Neural cell (in vitro differentiated cells): ENCODE data around the gene EIF4G3. TPM values are rescaled to one million over a fixed set of nuclear protein-coding genes. Genes with fewer than 3 reads are reported as not detected.

ENCODE experiments used
- H2AFZ ChIP-seq: fragments of 200-600, 300-800 bp; sonication (generic), shearing (Covaris generic); 2 replicates; pipeline ENCODE4 v1.6.0; 2014; ENCODE audit warnings: low read depth, mild to moderate bottlenecking, antibody characterized with exemption, low read length, moderate library complexity
- H3F3A ChIP-seq: fragments of 200-600 bp; shearing (Covaris generic); 2 replicates; pipeline ENCODE4 v1.6.1; 2016; ENCODE audit warnings: mild to moderate bottlenecking, moderate library complexity, mixed read lengths, antibody characterized with exemption, low read length; ENCODE audit not compliant: insufficient read depth, poor library complexity, severe bottlenecking
- H3K27ac ChIP-seq: fragments of 200-600, 300-800 bp; sonication (generic), shearing (Covaris generic); 2 replicates; pipeline ENCODE4 v1.5.1; 2014; ENCODE audit warnings: mild to moderate bottlenecking, low read length, moderate library complexity
- H3K27me3 ChIP-seq: fragments of 300-800, 200-600 bp; sonication (generic), shearing (Covaris generic); 2 replicates; pipeline ENCODE4 v1.6.0; 2014; ENCODE audit warnings: mild to moderate bottlenecking, low read depth, low read length, moderate library complexity; ENCODE audit not compliant: insufficient read depth
- H3K36me3 ChIP-seq: fragments of 300-800, 200-600 bp; sonication (generic), shearing (Covaris generic); 2 replicates; pipeline ENCODE4 v1.5.1; 2014; ENCODE audit warnings: mild to moderate bottlenecking, antibody characterized with exemption, low read length, moderate library complexity; ENCODE audit not compliant: insufficient read depth
- H3K4me2 ChIP-seq: fragments of 300-800, 200-600 bp; sonication (generic), shearing (Covaris generic); 2 replicates; pipeline ENCODE4 v1.6.0; 2014; ENCODE audit warnings: mild to moderate bottlenecking, low read length
- H3K4me3 ChIP-seq: fragments of 300-800, 200-600 bp; sonication (generic), shearing (Covaris generic); 2 replicates; pipeline ENCODE4 v1.5.1; 2014; ENCODE audit warnings: mild to moderate bottlenecking, low read length, moderate library complexity
- H3K79me2 ChIP-seq: fragments of 200-600 bp; shearing (Covaris generic); replicated peaks from 2 replicates; pipeline ENCODE4 v1.6.0; 2014; ENCODE audit warnings: mild to moderate bottlenecking, low read length, moderate library complexity; ENCODE audit not compliant: insufficient read depth
- H3K9ac ChIP-seq: fragments of 300-800, 200-600 bp; sonication (generic), shearing (Covaris generic); 2 replicates; pipeline ENCODE4 v1.6.1; 2016; ENCODE audit warnings: mild to moderate bottlenecking, low read length, mixed read lengths
- H3K9me2 ChIP-seq: fragments of 200-600 bp; shearing (Covaris generic); 2 replicates; pipeline ENCODE4 v1.6.1; 2016; ENCODE audit warnings: mild to moderate bottlenecking, low read length, mixed read lengths; ENCODE audit not compliant: insufficient read depth
- H3K9me3 ChIP-seq: fragments of 200-600, 300-800 bp; sonication (generic), shearing (Covaris generic); 2 replicates; pipeline ENCODE4 v1.6.1; 2016; ENCODE audit warnings: mild to moderate bottlenecking, mixed run types, low read length, moderate library complexity, mixed read lengths
- H4K20me1 ChIP-seq: fragments of 200-600 bp; shearing (Covaris generic); 2 replicates; pipeline ENCODE4 v1.6.1; 2016; ENCODE audit warnings: mild to moderate bottlenecking, mixed run types; ENCODE audit not compliant: insufficient read depth
- EP300 ChIP-seq: fragments of 450-650 bp; conservative IDR thresholded peaks from 2 replicates; pipeline ENCODE4 v1.6.1; 2014; ENCODE audit warnings: antibody characterized with exemption, mild to moderate bottlenecking, moderate library complexity; ENCODE audit not compliant: poor library complexity, severe bottlenecking
- EZH2 ChIP-seq: fragments of 200-600, 300-800 bp; shearing (Covaris generic), sonication (generic); IDR thresholded peaks from 2 replicates; pipeline ENCODE4 v1.6.1; 2014; ENCODE audit warnings: antibody characterized with exemption, low read length, borderline replicate concordance, mild to moderate bottlenecking; ENCODE audit not compliant: insufficient read depth, poor library complexity, severe bottlenecking
- MXI1 ChIP-seq: fragments of 450-650 bp; conservative IDR thresholded peaks from 2 replicates; pipeline ENCODE4 v1.6.1; 2014; ENCODE audit warnings: antibody characterized with exemption, mild to moderate bottlenecking; ENCODE audit not compliant: poor library complexity, severe bottlenecking
- POLR2AphosphoS5 ChIP-seq: IDR thresholded peaks from 2 replicates; pipeline ENCODE4 v1.6.1; 2012
- RAD21 ChIP-seq: fragments of 450-650 bp; conservative IDR thresholded peaks from 2 replicates; pipeline ENCODE4 v1.6.1; 2014; ENCODE audit warnings: antibody characterized with exemption, mild to moderate bottlenecking, moderate library complexity
- SMC3 ChIP-seq: fragments of 450-650 bp; conservative IDR thresholded peaks from 2 replicates; pipeline ENCODE4 v1.6.1; 2014; ENCODE audit warnings: antibody characterized with exemption, mild to moderate bottlenecking, moderate library complexity; ENCODE audit not compliant: poor library complexity
- TAF1 ChIP-seq: IDR thresholded peaks from 2 replicates; pipeline ENCODE4 v1.6.1; 2012; ENCODE audit warnings: low read depth
- polyA plus RNA-seq: library from polyadenylated mRNA; depleted of rRNA; stranded (reverse); fragments of >200 nt; gene quantifications from 2 replicates; pipeline ENCODE4 v1.2.3, GENCODE V29; 2014
- TF ChIP-seq, protein P1 (sequence below): fragments of 450-650 bp; IDR thresholded peaks from 2 replicates; pipeline ENCODE4 v1.5.1; 2014; ENCODE audit warnings: antibody characterized with exemption, mild to moderate bottlenecking, moderate library complexity; ENCODE audit not compliant: poor library complexity, severe bottlenecking
- TF ChIP-seq, protein P2 (sequence below): IDR thresholded peaks from 2 replicates; pipeline ENCODE4 v1.6.1; 2012; ENCODE audit warnings: borderline replicate concordance

The EIF4G3 gene
- polyA plus RNA-seq, 1 donor from 2014 or later = 56.9 TPM

DNA sequence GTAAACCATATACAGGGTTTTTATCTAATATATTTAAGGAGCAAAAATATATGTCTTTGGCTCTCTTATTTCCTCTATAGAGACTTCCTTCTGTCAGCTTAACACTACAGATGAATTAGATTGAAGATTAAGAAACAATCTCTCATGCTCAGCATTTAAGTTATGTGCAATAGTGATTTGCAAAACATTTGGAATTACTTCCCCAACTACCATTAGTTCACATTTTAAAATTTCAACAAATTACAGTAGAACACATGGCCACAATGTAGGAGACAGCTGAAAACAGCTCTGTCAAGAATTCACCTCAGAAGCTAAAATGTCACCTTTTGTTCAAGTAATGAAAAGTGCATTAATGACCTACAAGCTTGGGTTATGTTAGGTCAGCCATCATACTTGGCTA lies 177.9 kb downstream of the EIF4G3 start:
- Histone ChIP-seq H3K9ac (no peak overlapping the region), H3K27ac (no peak overlapping the region), H4K20me1 (no peaks in the 10 kb centered on the region), H3K9me2 (no peaks in the 10 kb centered on the region), H3F3A (no peaks in the 10 kb centered on the region), H3K9me3 (no peaks in the 10 kb centered on the region), H3K27me3 (no peaks in the 10 kb centered on the region), H3K79me2 (peaks cover 3% of the 10 kb centered on the region), H2AFZ (no peak overlapping the region), H3K36me3 (no peaks in the 10 kb centered on the region), H3K4me2 (no peak overlapping the region), H3K4me3 (no peak overlapping the region)
- TF ChIP-seq EZH2 = no peak
- no peak for TF ChIP-seq SMC3
- TF ChIP-seq, protein P1, sequence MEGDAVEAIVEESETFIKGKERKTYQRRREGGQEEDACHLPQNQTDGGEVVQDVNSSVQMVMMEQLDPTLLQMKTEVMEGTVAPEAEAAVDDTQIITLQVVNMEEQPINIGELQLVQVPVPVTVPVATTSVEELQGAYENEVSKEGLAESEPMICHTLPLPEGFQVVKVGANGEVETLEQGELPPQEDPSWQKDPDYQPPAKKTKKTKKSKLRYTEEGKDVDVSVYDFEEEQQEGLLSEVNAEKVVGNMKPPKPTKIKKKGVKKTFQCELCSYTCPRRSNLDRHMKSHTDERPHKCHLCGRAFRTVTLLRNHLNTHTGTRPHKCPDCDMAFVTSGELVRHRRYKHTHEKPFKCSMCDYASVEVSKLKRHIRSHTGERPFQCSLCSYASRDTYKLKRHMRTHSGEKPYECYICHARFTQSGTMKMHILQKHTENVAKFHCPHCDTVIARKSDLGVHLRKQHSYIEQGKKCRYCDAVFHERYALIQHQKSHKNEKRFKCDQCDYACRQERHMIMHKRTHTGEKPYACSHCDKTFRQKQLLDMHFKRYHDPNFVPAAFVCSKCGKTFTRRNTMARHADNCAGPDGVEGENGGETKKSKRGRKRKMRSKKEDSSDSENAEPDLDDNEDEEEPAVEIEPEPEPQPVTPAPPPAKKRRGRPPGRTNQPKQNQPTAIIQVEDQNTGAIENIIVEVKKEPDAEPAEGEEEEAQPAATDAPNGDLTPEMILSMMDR = no peak

DNA sequence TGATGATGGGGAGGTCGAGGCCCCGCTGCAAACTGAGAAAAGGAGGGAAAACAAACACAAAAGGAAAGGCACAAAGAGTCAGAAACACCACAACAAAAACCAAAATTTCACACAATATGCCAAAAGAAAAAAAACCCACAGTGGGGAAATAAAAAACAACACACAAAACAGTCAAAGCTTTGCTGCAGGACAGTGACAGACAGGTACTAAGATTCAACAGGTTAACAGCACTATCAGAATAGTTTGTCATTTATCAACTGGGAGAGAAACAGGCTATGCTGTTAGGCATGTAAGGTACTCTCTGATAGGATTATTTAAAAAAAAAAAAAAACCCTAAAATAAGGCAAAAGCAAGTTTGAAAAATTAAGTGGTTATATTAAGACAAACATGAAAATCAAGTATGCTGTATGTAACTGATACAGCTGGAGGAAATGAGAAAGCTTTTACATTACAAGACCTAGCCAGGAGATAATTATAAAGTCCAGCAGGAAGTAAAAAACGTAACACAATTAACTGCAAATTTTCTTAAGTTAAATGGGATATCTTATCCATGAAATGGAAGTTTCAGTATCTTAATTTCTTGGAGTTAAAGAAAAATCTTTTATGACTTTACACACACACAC lies 179.0 kb downstream of the EIF4G3 start:
- no peak overlapping the region for H3K4me2 ChIP-seq
- no peaks in the 10 kb centered on the region for H3K9me2 ChIP-seq
- H3K9ac ChIP-seq = no peak overlapping the region
- TF ChIP-seq MXI1 (no peak), TAF1 (no peak), RAD21 (no peak), POLR2AphosphoS5 (no peak), SMC3 (no peak), EZH2 (no peak), EP300 (no peak)
- TF ChIP-seq, protein P1 = no peak
- TF ChIP-seq, protein P2, sequence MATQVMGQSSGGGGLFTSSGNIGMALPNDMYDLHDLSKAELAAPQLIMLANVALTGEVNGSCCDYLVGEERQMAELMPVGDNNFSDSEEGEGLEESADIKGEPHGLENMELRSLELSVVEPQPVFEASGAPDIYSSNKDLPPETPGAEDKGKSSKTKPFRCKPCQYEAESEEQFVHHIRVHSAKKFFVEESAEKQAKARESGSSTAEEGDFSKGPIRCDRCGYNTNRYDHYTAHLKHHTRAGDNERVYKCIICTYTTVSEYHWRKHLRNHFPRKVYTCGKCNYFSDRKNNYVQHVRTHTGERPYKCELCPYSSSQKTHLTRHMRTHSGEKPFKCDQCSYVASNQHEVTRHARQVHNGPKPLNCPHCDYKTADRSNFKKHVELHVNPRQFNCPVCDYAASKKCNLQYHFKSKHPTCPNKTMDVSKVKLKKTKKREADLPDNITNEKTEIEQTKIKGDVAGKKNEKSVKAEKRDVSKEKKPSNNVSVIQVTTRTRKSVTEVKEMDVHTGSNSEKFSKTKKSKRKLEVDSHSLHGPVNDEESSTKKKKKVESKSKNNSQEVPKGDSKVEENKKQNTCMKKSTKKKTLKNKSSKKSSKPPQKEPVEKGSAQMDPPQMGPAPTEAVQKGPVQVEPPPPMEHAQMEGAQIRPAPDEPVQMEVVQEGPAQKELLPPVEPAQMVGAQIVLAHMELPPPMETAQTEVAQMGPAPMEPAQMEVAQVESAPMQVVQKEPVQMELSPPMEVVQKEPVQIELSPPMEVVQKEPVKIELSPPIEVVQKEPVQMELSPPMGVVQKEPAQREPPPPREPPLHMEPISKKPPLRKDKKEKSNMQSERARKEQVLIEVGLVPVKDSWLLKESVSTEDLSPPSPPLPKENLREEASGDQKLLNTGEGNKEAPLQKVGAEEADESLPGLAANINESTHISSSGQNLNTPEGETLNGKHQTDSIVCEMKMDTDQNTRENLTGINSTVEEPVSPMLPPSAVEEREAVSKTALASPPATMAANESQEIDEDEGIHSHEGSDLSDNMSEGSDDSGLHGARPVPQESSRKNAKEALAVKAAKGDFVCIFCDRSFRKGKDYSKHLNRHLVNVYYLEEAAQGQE = no peak
- no peaks in the 10 kb centered on the region for H3F3A ChIP-seq
- H3K4me3 ChIP-seq = no peak overlapping the region
- H3K27ac ChIP-seq = no peak overlapping the region
- no peaks in the 10 kb centered on the region for H3K36me3 ChIP-seq
- no peaks in the 10 kb centered on the region for H3K27me3 ChIP-seq
- no peak overlapping the region for H2AFZ ChIP-seq
- no peaks in the 10 kb centered on the region for H4K20me1 ChIP-seq
- H3K9me3 ChIP-seq = no peaks in the 10 kb centered on the region
- peaks cover 3% of the 10 kb centered on the region for H3K79me2 ChIP-seq
